ENCODE data around the gene PHLDB1.

GRCh38 chr11:118705111-118705741 lies 97.8 kb downstream of the PHLDB1 start:
- TF ChIP-seq YY1 (IDR thresholded peaks at IDR 0.05; ENCODE audit: low read depth) = no peak
- TF ChIP-seq RAD21 (IDR thresholded peaks at IDR 0.05; ENCODE audit: low read depth) = no peak
- no peak for TF ChIP-seq TEAD4 (IDR thresholded peaks at IDR 0.05)
- no peak for TF ChIP-seq TCF12 (IDR thresholded peaks at IDR 0.05; ENCODE audit: low read depth)
- no peak for TF ChIP-seq EGR1 (IDR thresholded peaks at IDR 0.05)
